GM08714 (cell line): ENCODE results near the gene RTRAF.

Source experiments
- H3K4me3 ChIP-seq: fragments of 200-500 bp; sonication (Bioruptor generic); 2 replicates; pipeline ENCODE4 v1.5.1; 2014; ENCODE audit warnings: mild to moderate bottlenecking, low read length, inconsistent platforms
- ZNF274 ChIP-seq: IDR thresholded peaks from 2 replicates; pipeline ENCODE4 v1.6.1; 2012; ENCODE audit warnings: mild to moderate bottlenecking, low read depth, low read length

The RTRAF gene

DNA sequence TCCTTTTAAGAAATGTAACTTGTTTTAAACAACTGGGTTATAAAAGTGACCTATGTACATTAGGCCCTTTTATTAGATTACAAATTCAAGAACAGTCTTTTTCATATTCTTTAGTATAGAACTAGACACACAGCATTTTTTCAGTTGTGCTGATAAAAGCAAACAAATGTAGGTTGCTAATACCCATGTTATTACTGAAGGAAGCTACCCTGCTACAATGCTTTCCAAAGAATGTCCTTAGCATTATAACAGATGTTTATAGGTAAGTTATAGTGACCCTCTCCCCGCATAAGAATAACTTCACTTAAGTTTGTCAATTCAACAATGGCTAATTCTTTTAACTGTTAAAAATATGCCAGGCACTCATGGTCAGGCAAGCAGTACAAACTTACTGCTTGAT, 17.9 kb downstream of the RTRAF start:
- no peak for TF ChIP-seq ZNF274
- no peak overlapping the region for H3K4me3 ChIP-seq

- TF ChIP-seq ZNF274: no peak
- no peak overlapping the region for H3K4me3 ChIP-seq
Observed at GRCh38 chr14:52007637-52008036, 18.3 kb downstream of the RTRAF start.

- no peak overlapping the region for H3K4me3 ChIP-seq
- no peak for TF ChIP-seq ZNF274
Observed at GRCh38 chr14:52008136-52008535, 18.8 kb downstream of the RTRAF start.

GRCh38 chr14:52010173-52010693, 20.9 kb downstream of the RTRAF start:
- H3K4me3 ChIP-seq: no peak overlapping the region
- no peak for TF ChIP-seq ZNF274

DNA sequence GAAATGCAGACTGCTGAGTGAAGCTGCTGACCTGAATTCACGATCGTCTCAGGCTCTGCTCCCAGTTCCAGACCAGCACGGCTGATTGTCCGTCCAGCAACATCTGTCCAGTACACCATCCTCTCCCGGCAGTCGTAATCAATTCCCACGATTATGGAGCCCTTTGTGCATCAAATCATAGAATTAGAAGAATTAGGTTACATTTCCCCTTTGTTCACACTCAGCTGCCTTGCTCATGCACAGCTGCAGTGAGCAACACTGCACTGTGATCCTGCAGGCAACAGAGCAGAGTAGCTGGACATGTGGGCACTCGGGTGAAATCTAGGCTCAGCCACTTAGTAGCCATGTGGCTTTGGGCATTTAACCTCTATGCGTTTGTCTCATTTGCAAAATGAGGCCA, 22.2 kb downstream of the RTRAF start:
- TF ChIP-seq ZNF274: no peak

DNA sequence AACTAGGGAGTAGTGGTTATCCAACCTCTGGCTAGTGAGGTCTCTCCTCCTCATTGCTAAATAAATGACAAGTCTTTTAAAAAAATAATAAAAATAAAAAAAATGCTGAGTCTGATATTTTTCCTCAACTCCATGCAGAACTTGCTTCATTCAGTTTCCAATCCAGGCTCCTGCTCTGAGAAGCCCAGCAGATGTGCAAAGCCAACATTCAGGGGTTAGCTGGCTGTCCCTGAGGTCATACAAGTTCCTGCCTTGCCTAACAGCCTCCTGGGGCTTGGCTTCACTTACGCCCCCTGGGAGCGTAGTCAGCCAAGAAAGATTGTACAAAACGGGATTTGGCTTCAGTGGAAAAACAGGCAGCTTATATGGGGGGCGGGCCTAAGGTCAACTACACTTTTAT, 23.3 kb downstream of the RTRAF start:
- no peak for TF ChIP-seq ZNF274
- no peak overlapping the region for H3K4me3 ChIP-seq

More for the DNA sequence above, 22.2 kb downstream of the RTRAF start:
- no peak overlapping the region for H3K4me3 ChIP-seq

DNA sequence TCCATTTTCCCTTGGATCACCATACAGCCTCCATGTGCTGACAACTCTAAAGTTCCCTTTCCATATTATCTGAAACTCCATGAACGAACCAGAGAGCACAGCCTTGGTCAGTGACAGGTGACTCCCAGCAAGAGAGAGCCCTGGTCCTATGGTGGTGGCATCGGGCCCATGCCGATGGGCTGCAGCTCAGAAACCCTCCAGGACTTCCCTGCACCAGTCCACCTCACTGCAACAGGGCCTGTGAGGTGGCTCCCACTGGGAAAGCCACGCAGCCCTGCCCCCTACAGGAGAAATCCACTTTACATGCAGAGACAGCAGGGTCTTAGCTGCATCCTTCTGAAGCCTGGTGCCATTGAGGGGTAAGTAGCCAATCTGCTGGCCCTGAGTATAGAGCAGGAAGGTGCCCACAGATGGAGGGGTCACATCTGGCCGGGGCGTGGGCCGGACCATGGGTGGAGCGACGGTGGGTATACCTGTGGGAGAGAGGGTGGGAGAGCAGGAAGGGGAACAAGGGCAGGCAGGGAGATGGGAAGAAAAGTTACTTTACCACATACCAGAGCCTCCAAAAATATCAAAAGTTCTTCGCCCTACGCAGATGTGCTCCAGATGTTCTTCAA, 24.7 kb downstream of the RTRAF start:
- no peak for TF ChIP-seq ZNF274
- no peak overlapping the region for H3K4me3 ChIP-seq

- no peak overlapping the region for H3K4me3 ChIP-seq
- TF ChIP-seq ZNF274: no peak
Observed at GRCh38 chr14:52014601-52015267, 25.4 kb downstream of the RTRAF start.

DNA sequence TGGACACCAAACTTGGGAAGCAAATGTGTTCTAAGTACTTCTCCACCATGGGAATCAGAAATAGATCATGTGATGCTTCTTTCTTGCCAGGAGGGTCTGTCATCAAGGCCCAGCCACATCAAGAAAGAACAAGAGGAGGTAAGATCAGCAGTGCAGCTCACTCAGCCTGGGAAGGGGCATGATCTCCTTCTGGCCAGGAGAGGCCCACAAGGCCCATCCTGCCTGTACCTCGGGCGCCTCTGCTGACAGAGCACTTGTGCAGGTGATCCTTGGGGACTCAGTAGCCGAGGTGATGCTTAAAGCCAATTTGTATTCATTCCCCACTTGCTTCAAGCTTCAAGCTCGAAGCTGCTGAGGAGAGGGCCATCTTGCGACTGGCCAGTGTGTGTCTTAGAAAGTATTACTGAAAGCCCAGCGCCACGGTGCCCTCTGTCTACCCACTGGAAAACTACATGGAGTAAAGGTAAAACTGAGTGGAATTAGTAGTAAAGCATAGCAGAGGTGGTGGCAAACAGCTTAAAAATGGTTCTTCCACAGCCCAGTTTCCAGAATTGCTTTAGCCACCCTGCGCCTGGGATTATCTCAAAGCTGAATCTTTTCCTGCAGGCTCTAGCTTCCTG, 26.2 kb downstream of the RTRAF start:
- no peak for TF ChIP-seq ZNF274
- no peak overlapping the region for H3K4me3 ChIP-seq

DNA sequence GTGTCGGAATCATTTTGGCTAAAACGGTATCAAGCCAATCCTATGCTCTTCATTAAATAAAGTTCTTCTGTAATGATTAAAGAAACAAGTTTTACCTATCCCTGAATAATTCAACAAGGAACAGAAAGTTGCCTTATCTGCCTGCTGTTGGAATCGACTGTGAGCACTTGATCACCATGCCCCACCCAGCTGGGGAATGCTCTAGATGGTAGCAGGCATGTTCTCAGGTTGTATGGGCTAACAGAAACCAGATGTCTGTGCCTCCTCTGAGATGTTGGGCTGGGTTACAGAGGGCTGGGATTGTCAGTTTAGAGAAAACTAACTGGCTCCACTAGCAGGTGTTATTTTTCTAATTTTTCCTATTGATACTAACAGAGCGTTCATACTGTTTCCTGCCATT, 28.9 kb downstream of the RTRAF start:
- no peak for TF ChIP-seq ZNF274
- H3K4me3 ChIP-seq: no peak overlapping the region

GRCh38 chr14:52018970-52019369, 29.6 kb downstream of the RTRAF start:
- no peak for TF ChIP-seq ZNF274
- no peak overlapping the region for H3K4me3 ChIP-seq

DNA sequence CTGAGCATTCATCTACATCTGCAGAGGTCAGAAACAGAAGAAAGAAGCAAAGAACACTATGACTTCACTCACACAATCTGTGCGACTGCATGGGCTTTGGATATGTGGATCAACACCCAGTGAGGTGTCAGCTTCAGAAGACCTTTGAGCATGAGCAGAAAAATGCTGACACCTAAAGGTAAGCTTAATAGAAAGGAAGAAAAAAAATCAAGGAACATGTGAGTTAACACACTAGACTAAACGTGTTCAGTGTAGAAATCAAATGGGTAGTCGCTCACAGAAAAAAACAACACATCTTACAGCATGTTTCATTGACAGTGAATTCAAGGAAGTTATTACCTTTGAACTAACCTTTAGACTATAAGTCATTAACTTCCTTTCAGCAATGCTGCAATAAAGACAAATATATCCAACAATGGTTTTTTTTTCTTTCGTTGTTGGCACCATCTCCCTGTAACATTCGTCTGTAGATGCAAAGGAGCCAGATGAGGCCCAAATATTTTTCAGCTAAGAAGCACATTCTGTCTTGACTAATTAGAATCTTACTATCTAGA, 30.9 kb downstream of the RTRAF start:
- H3K4me3 ChIP-seq: no peak overlapping the region
- TF ChIP-seq ZNF274: no peak

DNA sequence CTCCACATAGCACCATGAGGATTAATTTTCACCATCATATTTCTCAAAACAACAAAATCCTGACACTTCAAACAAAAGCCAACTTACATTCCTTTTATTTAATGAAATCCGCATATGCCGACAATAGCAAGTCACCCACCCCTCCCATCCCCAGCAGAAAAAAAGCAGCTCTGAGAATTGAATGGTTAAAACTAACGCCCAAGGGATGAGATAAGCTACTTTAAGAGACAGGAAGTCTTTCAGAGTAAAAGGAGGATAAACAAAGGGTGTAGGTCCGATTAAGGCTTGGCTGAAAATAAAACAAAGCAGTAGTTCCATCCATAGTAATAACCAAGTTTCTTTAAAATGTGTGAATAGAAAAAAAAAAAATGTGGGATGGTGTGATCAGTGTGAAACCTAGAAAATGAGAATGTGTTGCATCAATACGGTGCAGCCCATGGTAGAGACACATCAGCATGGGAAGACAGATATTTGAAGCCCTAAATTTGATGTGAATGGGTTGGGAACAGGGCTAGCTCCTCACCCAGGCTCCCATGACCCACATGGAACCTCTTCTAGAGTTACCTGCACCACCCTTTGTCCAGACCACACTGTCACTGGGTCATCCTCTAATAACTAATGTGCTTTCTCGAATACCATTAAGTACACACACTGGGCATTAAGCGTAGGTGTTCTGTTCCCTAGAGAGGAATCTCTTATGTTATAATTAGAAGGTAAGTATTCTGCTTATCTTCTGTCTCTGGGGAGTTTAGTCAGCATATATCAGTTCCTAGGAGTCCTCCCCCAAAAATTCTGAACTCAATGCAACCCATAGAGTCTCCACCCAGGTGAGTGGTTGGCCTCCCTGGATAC, 31.7 kb downstream of the RTRAF start:
- no peak overlapping the region for H3K4me3 ChIP-seq
- no peak for TF ChIP-seq ZNF274

- H3K4me3 ChIP-seq: no peak overlapping the region
- TF ChIP-seq ZNF274: no peak
Observed at GRCh38 chr14:52021957-52022600, 32.7 kb downstream of the RTRAF start.

DNA sequence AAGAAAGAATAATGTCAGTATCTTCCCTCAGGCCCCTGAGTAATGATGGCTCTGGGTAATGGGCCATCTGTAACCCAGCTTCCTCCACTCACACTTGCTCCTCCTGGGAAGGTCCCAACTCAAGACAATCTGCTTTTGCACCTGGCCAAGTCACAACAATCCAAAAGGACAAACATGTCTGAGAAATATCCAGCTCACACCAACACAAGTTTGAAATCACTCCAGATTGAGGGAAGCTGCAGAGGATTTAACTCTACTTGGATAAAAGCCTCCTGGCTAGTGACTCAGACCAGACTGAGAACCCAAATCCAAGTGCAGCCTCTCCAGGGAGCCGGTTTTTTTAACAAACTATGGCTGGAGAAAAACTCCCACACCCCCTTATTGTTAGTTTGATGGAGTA, 34.2 kb downstream of the RTRAF start:
- no peak for TF ChIP-seq ZNF274

More for the DNA sequence above, 34.2 kb downstream of the RTRAF start:
- H3K4me3 ChIP-seq: no peak overlapping the region
